ENCODE data around the gene MLX. TPM values are rescaled to one million over a fixed set of nuclear protein-coding genes. Genes with fewer than 3 reads are reported as not detected.
A peak's percentile ranks its signal among the peaks of the same experiment; 100 is the strongest.
"Not testable (repeated sequence)": the region's sequence is repeated elsewhere in the genome, so short reads cannot be mapped to it uniquely, and the experiment has no call there.

MLX gene
- polyA plus RNA-seq, 3 donors: 35.1 to 38.2 (median 35.6) TPM

- DNase-seq: peak; percentile 51
Measured at GRCh38 chr17:42531455-42532354, 35.2 kb upstream of the MLX start.

- no peak for DNase-seq
Measured at GRCh38 chr17:42535155-42536047, 31.5 kb upstream of the MLX start.

- DNase-seq: peak; percentile 89
Measured at GRCh38 chr17:42536048-42536371, 30.9 kb upstream of the MLX start, which contains the start of gene NAGLU. Gene NAGLU, plus strand, starts transcription at chr17:42536241. Its CDS starts 32 bp downstream, at chr17:42536273.

- peak; percentile 62 for DNase-seq
Measured at GRCh38 chr17:42536372-42537155, 30.3 kb upstream of the MLX start.

- DNase-seq: no peak
Measured at GRCh38 chr17:42537156-42537805, 29.6 kb upstream of the MLX start.

GRCh38 chr17:42537826-42538451, 29.0 kb upstream of the MLX start:
- no peak for DNase-seq

- DNase-seq: no peak
Measured at GRCh38 chr17:42538482-42538881, 28.4 kb upstream of the MLX start.

- not testable (repeated sequence) for DNase-seq
Measured at GRCh38 chr17:42540558-42540957, 26.3 kb upstream of the MLX start.

GRCh38 chr17:42541041-42541833, 25.7 kb upstream of the MLX start:
- DNase-seq: no peak

GRCh38 chr17:42543190-42544079, 23.5 kb upstream of the MLX start:
- DNase-seq: no peak

- DNase-seq: no peak
Measured at GRCh38 chr17:42544874-42545283, 22.0 kb upstream of the MLX start.

GRCh38 chr17:42545755-42546505, 21.0 kb upstream of the MLX start:
- DNase-seq: not testable (repeated sequence)

GRCh38 chr17:42547001-42547461, 19.9 kb upstream of the MLX start:
- no peak for DNase-seq

GRCh38 chr17:42547698-42548069, 19.2 kb upstream of the MLX start:
- DNase-seq: no peak

GRCh38 chr17:42548070-42548837, 18.6 kb upstream of the MLX start:
- peak; percentile 74 for DNase-seq

GRCh38 chr17:42548993-42549755, 17.7 kb upstream of the MLX start:
- no peak for DNase-seq

All from renal pelvis (tissue), 4 donors.